Kidney (tissue), 14 donors: ENCODE measurements around the gene COL6A1. TPM values are rescaled to one million over a fixed set of nuclear protein-coding genes. Genes with fewer than 3 reads are reported as not detected.

Experiments used
- DNase-seq, 5 donors: peaks; one replicate each; pipeline ENCODE4 v3.0.0-alpha.2; 2013 to 2020
- FAIRE-seq: peaks from 2 replicates; lab custom pipeline; 2012; peaks lifted over from hg19 to GRCh38; lab: Jason Lieb, UNC
- H3K27ac ChIP-seq, 2 donors: one replicate each; pipeline ENCODE4 v1.7.0; 2013; ENCODE audit warnings: low read depth in 2 of 2, low read length in 2 of 2, inconsistent platforms in 1 of 2
- H3K27me3 ChIP-seq: one replicate; pipeline ENCODE4 v1.7.1; 2013; ENCODE audit warnings: low read length, inconsistent platforms; ENCODE audit not compliant: control insufficient read depth, insufficient read depth
- H3K36me3 ChIP-seq, 3 donors: one replicate each; pipeline versions ENCODE4 v1.7.0 to v1.7.1; 2013; ENCODE audit warnings: low read length in 3 of 3, control low read depth in 1 of 3, inconsistent platforms in 1 of 3; ENCODE audit not compliant: insufficient read depth in 3 of 3, control insufficient read depth in 2 of 3
- H3K4me1 ChIP-seq, 3 donors: one replicate each; pipeline versions ENCODE4 v1.7.0 to v1.7.1; 2013; ENCODE audit warnings: low read length in 3 of 3, inconsistent platforms in 1 of 3, low read depth in 1 of 3; ENCODE audit not compliant: control insufficient read depth in 2 of 3, insufficient read depth in 2 of 3
- H3K4me3 ChIP-seq, 3 donors: one replicate each; pipeline versions ENCODE4 v1.7.0 to v1.8.1; 2013; ENCODE audit warnings: low read length in 3 of 3, control low read depth in 1 of 3, inconsistent platforms in 1 of 3
- H3K9ac ChIP-seq, 3 donors: one replicate each; pipeline versions ENCODE4 v1.7.0 to v1.7.1; 2013; ENCODE audit warnings: low read length in 3 of 3, control low read depth in 1 of 3, inconsistent platforms in 1 of 3
- H3K9me3 ChIP-seq, 3 donors: one replicate each; pipeline versions ENCODE4 v1.7.0 to v1.7.1; 2013; ENCODE audit warnings: low read length in 3 of 3, control low read depth in 1 of 3, inconsistent platforms in 1 of 3; ENCODE audit not compliant: control insufficient read depth in 2 of 3, insufficient read depth in 1 of 3
- intact Hi-C: fragments of 100-400 bp; cut with DNase I; formaldehyde crosslinking; loops from one replicate; pipeline ENCODE4 v1.11.1; 2022
- polyA plus RNA-seq: library from polyadenylated mRNA; stranded (reverse); fragments of 350-450 nt; fragmentation: Illumina TruSeq; extraction: RNeasy Lipid Tissue Mini Kit (QIAGEN cat#74804); gene quantifications from one replicate; pipeline ENCODE4 v1.2.3, GENCODE V29; 2014; ENCODE audit warnings: low read depth, low replicate concordance; ENCODE audit not compliant: insufficient read depth
- total RNA-seq: library from RNA; stranded (reverse); fragmentation: NEBNext Ultra II Directional; extraction: Animal tissue kit (Norgen Biotek cat#: 25700); gene quantifications from one replicate; pipeline ENCODE4 v1.2.1, GENCODE V29; 2021
- TF ChIP-seq, protein P1 (sequence below): IDR thresholded peaks from 3 replicates; pipeline ENCODE4 v1.5.1; 2012; ENCODE audit warnings: mild to moderate bottlenecking, moderate library complexity, borderline replicate concordance; ENCODE audit not compliant: insufficient read depth; ENCODE audit errors: extremely low read depth
- donor health status: control.
- donor health status: control.
- donor health status: control.
- donor health status: control.
- donor health status: control.
- donor health status: DM: yes; HTN: yes; CAD: no.
- donor health status: Normal renal cell carcinoma (clear cell type).

COL6A1 gene
- total and polyA plus RNA-seq, 2 donors from 2014 or later: 112 to 127 TPM

DNA sequence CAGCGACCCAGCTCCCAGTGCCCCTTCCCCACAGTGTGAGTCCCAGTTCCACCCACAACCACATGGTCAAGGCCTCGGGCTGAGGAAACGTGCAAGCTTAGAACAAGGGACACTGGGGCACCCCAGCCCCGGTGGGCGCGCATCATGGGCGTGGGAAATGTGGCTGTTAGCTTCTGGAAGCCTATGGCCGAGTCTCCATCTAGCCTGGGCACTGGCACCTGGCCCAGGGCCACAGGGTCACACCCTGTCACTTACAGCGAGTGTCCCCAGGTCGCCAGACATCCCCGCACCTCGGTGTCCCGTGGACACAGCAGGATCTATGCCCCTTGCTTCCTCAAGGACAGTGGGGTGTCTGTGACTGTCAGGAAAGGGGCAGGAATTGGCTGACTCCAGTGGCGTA lies 37.0 kb upstream of the COL6A1 start:
- Histone ChIP-seq H3K9me3 (no peaks in the 10 kb centered on the region), H3K27me3 (no peaks in the 10 kb centered on the region), H3K9ac (no peak overlapping the region), H3K4me1 (no peaks in the 10 kb centered on the region), H3K36me3 (no peaks in the 10 kb centered on the region), H3K27ac (no peak overlapping the region), H3K4me3 (no peak overlapping the region)
- TF ChIP-seq, protein P1, sequence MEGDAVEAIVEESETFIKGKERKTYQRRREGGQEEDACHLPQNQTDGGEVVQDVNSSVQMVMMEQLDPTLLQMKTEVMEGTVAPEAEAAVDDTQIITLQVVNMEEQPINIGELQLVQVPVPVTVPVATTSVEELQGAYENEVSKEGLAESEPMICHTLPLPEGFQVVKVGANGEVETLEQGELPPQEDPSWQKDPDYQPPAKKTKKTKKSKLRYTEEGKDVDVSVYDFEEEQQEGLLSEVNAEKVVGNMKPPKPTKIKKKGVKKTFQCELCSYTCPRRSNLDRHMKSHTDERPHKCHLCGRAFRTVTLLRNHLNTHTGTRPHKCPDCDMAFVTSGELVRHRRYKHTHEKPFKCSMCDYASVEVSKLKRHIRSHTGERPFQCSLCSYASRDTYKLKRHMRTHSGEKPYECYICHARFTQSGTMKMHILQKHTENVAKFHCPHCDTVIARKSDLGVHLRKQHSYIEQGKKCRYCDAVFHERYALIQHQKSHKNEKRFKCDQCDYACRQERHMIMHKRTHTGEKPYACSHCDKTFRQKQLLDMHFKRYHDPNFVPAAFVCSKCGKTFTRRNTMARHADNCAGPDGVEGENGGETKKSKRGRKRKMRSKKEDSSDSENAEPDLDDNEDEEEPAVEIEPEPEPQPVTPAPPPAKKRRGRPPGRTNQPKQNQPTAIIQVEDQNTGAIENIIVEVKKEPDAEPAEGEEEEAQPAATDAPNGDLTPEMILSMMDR: no peak
- intact Hi-C loops: no loop called here
- FAIRE-seq: no peak
- no peak for DNase-seq

DNA sequence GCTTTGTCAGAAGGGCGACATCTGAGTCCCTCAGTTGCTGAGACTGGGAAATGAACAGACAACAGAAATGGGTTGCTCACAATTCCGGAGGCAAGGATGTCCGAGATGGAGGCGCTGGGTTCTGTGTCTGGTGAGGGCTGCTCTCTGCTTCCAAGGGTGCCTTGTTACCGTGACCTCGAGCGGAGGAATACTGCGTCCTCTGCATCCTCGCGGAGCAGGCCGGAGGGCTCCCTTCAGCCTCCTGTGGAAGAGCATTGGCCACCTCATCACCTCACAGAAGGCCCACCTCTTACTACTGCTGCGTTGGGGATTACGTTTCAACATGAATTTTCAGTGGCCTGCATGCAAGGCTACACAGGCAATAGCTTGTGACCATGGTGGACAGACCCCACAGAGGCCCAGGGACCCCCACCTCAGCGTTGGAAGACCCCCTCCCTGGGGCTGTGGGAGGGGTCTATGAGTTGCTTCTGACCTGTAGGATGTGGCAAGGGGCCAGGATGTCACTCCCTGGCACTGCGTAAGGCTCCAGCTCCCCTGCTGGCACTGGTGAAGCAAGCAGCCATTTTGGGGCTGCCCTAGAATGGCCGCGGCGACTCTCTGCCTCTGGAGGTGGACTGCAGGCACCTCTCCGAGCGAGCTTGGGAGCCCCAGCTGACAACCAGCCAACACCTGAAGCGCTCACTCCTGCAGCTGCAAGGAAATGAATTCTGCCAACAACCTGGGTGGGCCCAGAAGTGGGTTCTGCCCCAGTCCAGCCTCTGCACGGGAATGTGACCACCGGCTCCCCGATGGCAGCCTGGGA lies 36.3 kb upstream of the COL6A1 start:
- DNase-seq (no peak), FAIRE-seq (no peak)
- intact Hi-C loops: no loop called here
- H3K36me3 ChIP-seq: no peaks in the 10 kb centered on the region
- no peaks in the 10 kb centered on the region for H3K9me3 ChIP-seq
- no peak overlapping the region for H3K9ac ChIP-seq
- H3K4me1 ChIP-seq: peaks cover 0 to 2% (median 0%) of the 10 kb centered on the region in 3 donors
- H3K27ac ChIP-seq: no peak overlapping the region
- TF ChIP-seq, protein P1: no peak
- H3K27me3 ChIP-seq: no peaks in the 10 kb centered on the region
- H3K4me3 ChIP-seq: no peak overlapping the region

DNA sequence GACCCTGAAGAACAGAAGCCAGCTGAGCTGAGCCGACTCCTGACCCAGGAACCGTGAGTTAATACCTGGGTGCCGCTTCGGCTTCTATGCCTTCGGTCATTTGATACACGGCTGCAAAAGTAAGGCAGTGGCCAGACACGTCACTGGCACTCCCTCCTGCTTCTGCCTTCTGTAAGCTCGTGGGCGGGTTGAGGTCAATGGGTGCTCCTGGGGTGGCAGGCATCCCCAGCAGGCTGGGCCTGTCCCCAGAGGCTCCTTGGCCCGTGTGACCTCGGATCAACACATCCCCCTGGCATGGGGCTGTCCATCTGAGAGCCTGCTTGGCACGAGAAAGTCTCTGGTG lies 35.7 kb upstream of the COL6A1 start:
- intact Hi-C loops: no loop called here
- no peaks in the 10 kb centered on the region for H3K36me3 ChIP-seq
- DNase-seq: no peak
- H3K27ac ChIP-seq: no peak overlapping the region
- H3K27me3 ChIP-seq: no peaks in the 10 kb centered on the region
- H3K9me3 ChIP-seq: no peaks in the 10 kb centered on the region
- H3K4me1 ChIP-seq: peaks cover 0 to 5% (median 0%) of the 10 kb centered on the region in 3 donors
- TF ChIP-seq, protein P1: no peak
- no peak for FAIRE-seq
- no peak overlapping the region for H3K4me3 ChIP-seq
- no peak overlapping the region for H3K9ac ChIP-seq
